ENCODE measurements around the gene COPA.

DNA sequence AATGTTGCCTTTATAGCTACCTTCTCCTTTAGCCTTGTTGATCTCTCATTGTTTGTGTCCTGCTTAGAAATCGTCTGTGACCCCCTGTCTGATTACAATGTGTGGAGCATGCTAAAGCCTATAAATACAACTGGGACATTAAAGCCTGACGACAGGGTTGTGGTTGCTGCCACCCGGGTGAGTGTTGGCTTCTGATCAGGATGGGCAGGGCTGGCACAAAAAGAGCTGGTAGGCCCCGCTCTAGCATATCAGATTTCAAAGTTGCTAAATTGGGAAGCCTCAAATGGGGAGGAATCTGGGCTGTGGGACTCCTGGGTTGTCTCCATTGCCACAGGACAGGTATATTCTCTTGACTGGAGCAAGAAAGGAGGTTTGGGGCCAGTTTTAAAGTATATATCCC, 8.6 kb upstream of the COPA start:
- TF ChIP-seq, protein P1, sequence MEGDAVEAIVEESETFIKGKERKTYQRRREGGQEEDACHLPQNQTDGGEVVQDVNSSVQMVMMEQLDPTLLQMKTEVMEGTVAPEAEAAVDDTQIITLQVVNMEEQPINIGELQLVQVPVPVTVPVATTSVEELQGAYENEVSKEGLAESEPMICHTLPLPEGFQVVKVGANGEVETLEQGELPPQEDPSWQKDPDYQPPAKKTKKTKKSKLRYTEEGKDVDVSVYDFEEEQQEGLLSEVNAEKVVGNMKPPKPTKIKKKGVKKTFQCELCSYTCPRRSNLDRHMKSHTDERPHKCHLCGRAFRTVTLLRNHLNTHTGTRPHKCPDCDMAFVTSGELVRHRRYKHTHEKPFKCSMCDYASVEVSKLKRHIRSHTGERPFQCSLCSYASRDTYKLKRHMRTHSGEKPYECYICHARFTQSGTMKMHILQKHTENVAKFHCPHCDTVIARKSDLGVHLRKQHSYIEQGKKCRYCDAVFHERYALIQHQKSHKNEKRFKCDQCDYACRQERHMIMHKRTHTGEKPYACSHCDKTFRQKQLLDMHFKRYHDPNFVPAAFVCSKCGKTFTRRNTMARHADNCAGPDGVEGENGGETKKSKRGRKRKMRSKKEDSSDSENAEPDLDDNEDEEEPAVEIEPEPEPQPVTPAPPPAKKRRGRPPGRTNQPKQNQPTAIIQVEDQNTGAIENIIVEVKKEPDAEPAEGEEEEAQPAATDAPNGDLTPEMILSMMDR (IDR thresholded peaks at IDR 0.05): no peak
- TF ChIP-seq POLR2A (IDR thresholded peaks at IDR 0.05): no peak
